ENCODE results near the gene NSMF. TPM values are rescaled to one million over a fixed set of nuclear protein-coding genes. Genes with fewer than 3 reads are reported as not detected.

The NSMF gene
- total and polyA plus RNA-seq, 2 of the 4 experiments (the other 2 are of a cell fraction): 7.7 to 40.9 TPM

- no peak for TF ChIP-seq USF2 (IDR thresholded peaks at IDR 0.05; ENCODE audit: low read depth, low read length)
Observed at GRCh38 chr9:137422604-137423513, 36.3 kb downstream of the NSMF start, which contains the start of the genes EXD3 and NOXA1 (continued).

All from IMR-90 (cell line).